GM21390 (cell line): ENCODE results near the gene ITGB1.

Source experiments
- ATAC-seq: cut with Tn5 transposase; IDR thresholded peaks from one replicate; pipeline ENCODE4 v1.9.1; 2021; ENCODE audit not compliant: unreplicated experiment

Gene ITGB1

GRCh38 chr10:32956365-32957197, 1.4 kb downstream of the ITGB1 start:
- ATAC-seq, result no peak

GRCh38 chr10:32955790-32956189, 2.2 kb downstream of the ITGB1 start:
- no peak for ATAC-seq

GRCh38 chr10:32955299-32955772, 2.7 kb downstream of the ITGB1 start:
- ATAC-seq, result no peak

GRCh38 chr10:32954545-32955298, 3.3 kb downstream of the ITGB1 start:
- ATAC-seq, result no peak

GRCh38 chr10:32954080-32954479, 4.0 kb downstream of the ITGB1 start:
- ATAC-seq, result no peak

- no peak for ATAC-seq
These were observed 4.6 kb downstream of the ITGB1 start for GRCh38 chr10:32953277-32953927.

- no peak for ATAC-seq
These were observed 5.3 kb downstream of the ITGB1 start for GRCh38 chr10:32952541-32953276.

GRCh38 chr10:32952094-32952493, 5.9 kb downstream of the ITGB1 start:
- ATAC-seq, result no peak

GRCh38 chr10:32951111-32951510, 6.9 kb downstream of the ITGB1 start:
- ATAC-seq, result no peak

GRCh38 chr10:32950591-32951108, 7.4 kb downstream of the ITGB1 start:
- ATAC-seq, result no peak

- no peak for ATAC-seq
These were observed 8.8 kb downstream of the ITGB1 start for GRCh38 chr10:32949221-32949678.

- no peak for ATAC-seq
These were observed 9.6 kb downstream of the ITGB1 start for GRCh38 chr10:32948451-32948850.

GRCh38 chr10:32947586-32947985, 10.4 kb downstream of the ITGB1 start:
- ATAC-seq, result no peak

- no peak for ATAC-seq
These were observed 11.9 kb downstream of the ITGB1 start for GRCh38 chr10:32946108-32946507.

GRCh38 chr10:32943854-32944661, 14.0 kb downstream of the ITGB1 start:
- no peak for ATAC-seq

GRCh38 chr10:32943395-32943794, 14.6 kb downstream of the ITGB1 start:
- peak; percentile 60 for ATAC-seq

GRCh38 chr10:32942081-32942480, 15.9 kb downstream of the ITGB1 start:
- ATAC-seq, result no peak

GRCh38 chr10:32941357-32941756, 16.7 kb downstream of the ITGB1 start:
- ATAC-seq, result no peak
